Prostate gland (tissue), 2 donors: ENCODE data around the gene ZNF423. TPM values are rescaled to one million over a fixed set of nuclear protein-coding genes. Genes with fewer than 3 reads are reported as not detected.

Experiments used
- DNase-seq: peaks from one replicate; pipeline ENCODE4 v3.0.0-alpha.2; 2019; ENCODE audit warnings: low spot score
- H3K27ac ChIP-seq, 2 donors: fragments of 200-600 bp; sonication (generic); 2 replicates each; pipeline ENCODE4 v1.5.1; 2017 to 2019
- H3K27me3 ChIP-seq: fragments of 200-600 bp; sonication (generic); replicated peaks from 2 replicates; pipeline ENCODE4 v1.5.1; 2019; ENCODE audit not compliant: insufficient read depth
- H3K36me3 ChIP-seq, 2 donors: fragments of 200-600 bp; sonication (generic); 1 replicate in 1 of 2; 2 replicates in 1 of 2; pipeline versions ENCODE4 v1.5.1 to v1.8.1; 2017 to 2019
- H3K4me1 ChIP-seq: fragments of 200-600 bp; sonication (generic); replicated peaks from 2 replicates; pipeline ENCODE4 v1.5.1; 2019
- H3K4me3 ChIP-seq, 2 donors: fragments of 200-600 bp; sonication (generic); 2 replicates each; pipeline ENCODE4 v1.5.1; 2017 to 2019
- H3K9me3 ChIP-seq: fragments of 200-600 bp; sonication (generic); 2 replicates; pipeline ENCODE4 v1.5.1; 2017
- CTCF ChIP-seq, 4 experiments: fragments of 200-600 bp in 2 of 4; fragments of 450-650 bp in 2 of 4; sonication (generic) in 2 of 4; IDR thresholded peaks; 1 replicate in 3 of 4; 2 replicates in 1 of 4; pipeline ENCODE4 v1.5.1; 2016 to 2019; ENCODE audit warnings: antibody characterized with exemption in 4 of 4, mild to moderate bottlenecking in 2 of 4, moderate library complexity in 2 of 4
- POLR2A ChIP-seq: fragments of 450-650 bp; IDR thresholded peaks from one replicate; pipeline ENCODE4 v1.6.1; 2016; ENCODE audit warnings: antibody characterized with exemption, mild to moderate bottlenecking
- POLR2AphosphoS5 ChIP-seq: sonication (generic); formaldehyde crosslinking; IDR thresholded peaks from one replicate; pipeline ENCODE4 v1.6.1; 2017; ENCODE audit warnings: antibody characterized with exemption
- WGBS: methylation state at CpG from one replicate; pipeline ENCODE4 v1.1.5; 2018; 5-methylcytosine and 5-hydroxymethylcytosine counted together
- intact Hi-C: fragments of 100-400 bp; cut with DNase I; formaldehyde crosslinking; loops from one replicate; pipeline ENCODE4 v1.14.2; 2022
- total RNA-seq, 2 donors: library from RNA; depleted of rRNA; stranded (reverse); fragments of >200 nt; gene quantifications; one replicate each; pipeline ENCODE4 v1.1.0, GENCODE V29; 2016

The ZNF423 gene
- total RNA-seq, 2 donors from 2014 or later, result 6.1 to 22.7 TPM

- Histone ChIP-seq H3K4me1 (no peaks in the 10 kb centered on the region), H3K27me3 (no peaks in the 10 kb centered on the region), H3K36me3 (no peaks in the 10 kb centered on the region), H3K27ac (no peak overlapping the region), H3K9me3 (no peaks in the 10 kb centered on the region), H3K4me3 (no peak overlapping the region)
- TF ChIP-seq POLR2A, result no peak
- no peak for TF ChIP-seq CTCF (IDR thresholded peaks at IDR 0.05)
- TF ChIP-seq POLR2AphosphoS5, result no peak
- DNase-seq, result no peak
- intact Hi-C loops, result no loop called here
- WGBS, result 90% methylated on average over 10 of the region's 10 CpGs
These were observed 399.1 kb downstream of the ZNF423 start for GRCh38 chr16:49456763-49457162.

- Histone ChIP-seq H3K9me3 (no peaks in the 10 kb centered on the region), H3K4me3 (no peak overlapping the region), H3K4me1 (no peaks in the 10 kb centered on the region), H3K27ac (no peak overlapping the region), H3K27me3 (no peaks in the 10 kb centered on the region), H3K36me3 (no peaks in the 10 kb centered on the region)
- DNase-seq, result no peak
- TF ChIP-seq POLR2AphosphoS5 (no peak), POLR2A (no peak), CTCF (IDR thresholded peaks at IDR 0.05) (no peak)
- intact Hi-C loops, result no loop called here
- WGBS, result 94% methylated on average over 8 of the region's 8 CpGs
These were observed 399.7 kb downstream of the ZNF423 start for GRCh38 chr16:49455991-49456745.

GRCh38 chr16:49455181-49455990 is 400.5 kb downstream of the ZNF423 start:
- no peak for DNase-seq
- Histone ChIP-seq H3K4me1 (no peaks in the 10 kb centered on the region), H3K4me3 (no peak overlapping the region), H3K36me3 (no peaks in the 10 kb centered on the region), H3K27ac (no peak overlapping the region), H3K27me3 (no peaks in the 10 kb centered on the region), H3K9me3 (no peaks in the 10 kb centered on the region)
- WGBS, result 94% methylated on average over 11 of the region's 11 CpGs
- intact Hi-C loops, result no loop called here
- no peak for TF ChIP-seq POLR2AphosphoS5

- Histone ChIP-seq H3K27me3 (no peaks in the 10 kb centered on the region), H3K4me1 (no peaks in the 10 kb centered on the region), H3K4me3 (no peak overlapping the region), H3K27ac (no peak overlapping the region), H3K36me3 (no peaks in the 10 kb centered on the region), H3K9me3 (no peaks in the 10 kb centered on the region)
- intact Hi-C loops, result no loop called here
- no peak for DNase-seq
- 97% methylated on average over 11 of the region's 12 CpGs for WGBS
- TF ChIP-seq POLR2A, result no peak
- TF ChIP-seq CTCF (IDR thresholded peaks at IDR 0.05), result no peak
- no peak for TF ChIP-seq POLR2AphosphoS5
These were observed 401.3 kb downstream of the ZNF423 start for GRCh38 chr16:49454426-49455180.

- intact Hi-C loops, result no loop called here
- H3K36me3 ChIP-seq, result no peaks in the 10 kb centered on the region
- no peak overlapping the region for H3K4me3 ChIP-seq
- WGBS, result 99% methylated on average over 5 of the region's 5 CpGs
- no peak for TF ChIP-seq POLR2AphosphoS5
- no peak for TF ChIP-seq CTCF (IDR thresholded peaks at IDR 0.05)
- no peak for TF ChIP-seq POLR2A
- no peaks in the 10 kb centered on the region for H3K9me3 ChIP-seq
- H3K27me3 ChIP-seq, result no peaks in the 10 kb centered on the region
- no peak overlapping the region for H3K27ac ChIP-seq
- no peak for DNase-seq
- H3K4me1 ChIP-seq, result no peaks in the 10 kb centered on the region
These were observed 401.9 kb downstream of the ZNF423 start for GRCh38 chr16:49453983-49454382.
